ENCODE data around the gene RPEL1. TPM values are rescaled to one million over a fixed set of nuclear protein-coding genes. Genes with fewer than 3 reads are reported as not detected.
"Not testable (repeated sequence)": the region's sequence is repeated elsewhere in the genome, so short reads cannot be mapped to it uniquely, and the experiment has no call there.

The RPEL1 gene
- total and polyA plus RNA-seq, 8 donors = not detected

GRCh38 chr10:103207141-103207540, 38.5 kb upstream of the RPEL1 start:
- Histone ChIP-seq H3K9me3 (peaks cover 0 to 23% (median 13%) of the 10 kb centered on the region in 4 donors), H3K4me1 (peaks cover 0 to 2% (median 0%) of the 10 kb centered on the region in 4 donors), H3K36me3 (no peaks in the 10 kb centered on the region), H3K4me3 (no peak overlapping the region), H3K27ac (no peak overlapping the region), H3K27me3 (no peaks in the 10 kb centered on the region)
- WGBS, 5 donors = 38 to 73% (median 57%) methylated on average over 2 of the region's 2 CpGs
- DNase-seq = no peak
- TF ChIP-seq EP300 (IDR thresholded peaks at IDR 0.05) (no peak), POLR2A (IDR thresholded peaks at IDR 0.05) (no peak), POLR2AphosphoS5 (IDR thresholded peaks at IDR 0.05) (no peak)
- TF ChIP-seq, protein P1, sequence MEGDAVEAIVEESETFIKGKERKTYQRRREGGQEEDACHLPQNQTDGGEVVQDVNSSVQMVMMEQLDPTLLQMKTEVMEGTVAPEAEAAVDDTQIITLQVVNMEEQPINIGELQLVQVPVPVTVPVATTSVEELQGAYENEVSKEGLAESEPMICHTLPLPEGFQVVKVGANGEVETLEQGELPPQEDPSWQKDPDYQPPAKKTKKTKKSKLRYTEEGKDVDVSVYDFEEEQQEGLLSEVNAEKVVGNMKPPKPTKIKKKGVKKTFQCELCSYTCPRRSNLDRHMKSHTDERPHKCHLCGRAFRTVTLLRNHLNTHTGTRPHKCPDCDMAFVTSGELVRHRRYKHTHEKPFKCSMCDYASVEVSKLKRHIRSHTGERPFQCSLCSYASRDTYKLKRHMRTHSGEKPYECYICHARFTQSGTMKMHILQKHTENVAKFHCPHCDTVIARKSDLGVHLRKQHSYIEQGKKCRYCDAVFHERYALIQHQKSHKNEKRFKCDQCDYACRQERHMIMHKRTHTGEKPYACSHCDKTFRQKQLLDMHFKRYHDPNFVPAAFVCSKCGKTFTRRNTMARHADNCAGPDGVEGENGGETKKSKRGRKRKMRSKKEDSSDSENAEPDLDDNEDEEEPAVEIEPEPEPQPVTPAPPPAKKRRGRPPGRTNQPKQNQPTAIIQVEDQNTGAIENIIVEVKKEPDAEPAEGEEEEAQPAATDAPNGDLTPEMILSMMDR (IDR thresholded peaks at IDR 0.05) = no peak
- intact Hi-C loops (cut with DNase I; ENCODE audit: low total_unique reads) = no loop called here

DNA sequence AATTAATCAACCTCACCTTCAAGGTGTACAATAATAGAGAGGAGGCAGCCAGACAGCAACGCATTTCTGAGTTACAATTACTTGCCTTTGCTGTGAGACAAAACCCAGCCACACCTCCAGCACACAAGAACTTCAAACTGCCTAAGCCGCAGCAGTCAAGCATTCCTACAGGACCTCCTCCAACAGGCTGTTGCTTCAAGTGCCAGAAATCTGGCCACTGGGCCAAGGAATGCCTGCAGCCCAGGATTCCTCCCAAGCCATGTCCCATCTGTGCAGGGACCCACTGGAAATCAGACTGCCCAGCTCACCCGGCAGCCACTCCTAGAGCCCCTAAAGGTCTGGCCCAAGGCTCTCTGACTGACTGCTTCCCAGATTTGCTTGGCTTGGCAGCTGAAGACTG, 38.0 kb upstream of the RPEL1 start:
- 34 to 51% (median 38%) methylated on average over 2 to 3 of the region's 3 CpGs for WGBS, 5 donors
- H3K27ac ChIP-seq; H3K36me3 ChIP-seq; H3K4me3 ChIP-seq; intact Hi-C loops (cut with DNase I; ENCODE audit: low total_unique reads); H3K27me3 ChIP-seq; H3K4me1 ChIP-seq: not testable (repeated sequence)
- peaks cover 0 to 23% (median 13%) of the 10 kb centered on the region in 4 donors for H3K9me3 ChIP-seq
- DNase-seq = peak in 1 of 2 donors; percentile 27

GRCh38 chr10:103210262-103210661, 35.4 kb upstream of the RPEL1 start:
- H3K36me3 ChIP-seq; H3K27me3 ChIP-seq; H3K4me1 ChIP-seq; H3K27ac ChIP-seq; DNase-seq; H3K4me3 ChIP-seq; intact Hi-C loops (cut with DNase I; ENCODE audit: low total_unique reads): not testable (repeated sequence)
- peaks cover 0 to 23% (median 13%) of the 10 kb centered on the region in 4 donors for H3K9me3 ChIP-seq
- 89 to 97% (median 92%) methylated on average over 4 of the region's 4 CpGs for WGBS, 5 donors

GRCh38 chr10:103215601-103216000, 30.1 kb upstream of the RPEL1 start:
- Histone ChIP-seq H3K36me3 (no peaks in the 10 kb centered on the region), H3K4me3 (no peak overlapping the region), H3K9me3 (peaks cover 0 to 9% (median 3%) of the 10 kb centered on the region in 4 donors), H3K27me3 (no peaks in the 10 kb centered on the region), H3K27ac (no peak overlapping the region), H3K4me1 (no peaks in the 10 kb centered on the region)
- TF ChIP-seq POLR2AphosphoS5 (IDR thresholded peaks at IDR 0.05) = no peak
- TF ChIP-seq EP300 (IDR thresholded peaks at IDR 0.05) = no peak
- TF ChIP-seq POLR2A (IDR thresholded peaks at IDR 0.05) = no peak
- intact Hi-C loops (cut with DNase I; ENCODE audit: low total_unique reads) = loop anchor here (2.0 kb wide), 1 partner anchor 17 kb away; no protein-coding TSS in a partner anchor
- 78 to 92% (median 89%) methylated on average over 5 of the region's 5 CpGs for WGBS, 5 donors
- no peak for DNase-seq

GRCh38 chr10:103216362-103216761, 29.3 kb upstream of the RPEL1 start:
- DNase-seq; H3K27me3 ChIP-seq; intact Hi-C loops (cut with DNase I; ENCODE audit: low total_unique reads); H3K27ac ChIP-seq; H3K4me3 ChIP-seq; H3K9me3 ChIP-seq; H3K36me3 ChIP-seq; H3K4me1 ChIP-seq: not testable (repeated sequence)
- WGBS, 5 donors = 50 to 62% (median 59%) methylated on average over 4 of the region's 4 CpGs

GRCh38 chr10:103224133-103224532, 21.6 kb upstream of the RPEL1 start:
- TF ChIP-seq POLR2A (IDR thresholded peaks at IDR 0.05) = no peak
- TF ChIP-seq EP300 (IDR thresholded peaks at IDR 0.05) = no peak
- no peak for TF ChIP-seq POLR2AphosphoS5 (IDR thresholded peaks at IDR 0.05)
- TF ChIP-seq, protein P1 (IDR thresholded peaks at IDR 0.05) = no peak
- intact Hi-C loops (cut with DNase I; ENCODE audit: low total_unique reads) = no loop called here
- 88 to 96% (median 92%) methylated on average over 4 of the region's 4 CpGs for WGBS, 5 donors

GRCh38 chr10:103224721-103225120, 21.0 kb upstream of the RPEL1 start:
- H3K27me3 ChIP-seq; intact Hi-C loops (cut with DNase I; ENCODE audit: low total_unique reads); H3K4me3 ChIP-seq; H3K27ac ChIP-seq; DNase-seq; H3K36me3 ChIP-seq: not testable (repeated sequence)
- Histone ChIP-seq H3K9me3 (peaks cover 12 to 28% (median 20%) of the 10 kb centered on the region in 4 donors), H3K4me1 (peaks cover 0 to 20% (median 2%) of the 10 kb centered on the region in 4 donors)
- WGBS, 5 donors = 78 to 89% (median 85%) methylated on average over 5 of the region's 5 CpGs

More at GRCh38 chr10:103224133-103224532, 21.6 kb upstream of the RPEL1 start:
- peaks cover 12 to 28% (median 20%) of the 10 kb centered on the region in 4 donors for H3K9me3 ChIP-seq
- peaks cover 0 to 14% (median 2%) of the 10 kb centered on the region in 4 donors for H3K4me1 ChIP-seq
- H3K27me3 ChIP-seq = no peaks in the 10 kb centered on the region
- no peak overlapping the region for H3K4me3 ChIP-seq
- H3K27ac ChIP-seq = no peak overlapping the region
- no peaks in the 10 kb centered on the region for H3K36me3 ChIP-seq
- DNase-seq = no peak
